Liver (tissue), 9 donors: ENCODE results near the gene SCO2. TPM values are rescaled to one million over a fixed set of nuclear protein-coding genes. Genes with fewer than 3 reads are reported as not detected.

Source experiments
- DNase-seq: peaks from one replicate; pipeline ENCODE4 v3.0.0-alpha.2; 2017; ENCODE audit warnings: low spot score
- H3K27ac ChIP-seq, 2 donors: one replicate each; pipeline ENCODE4 v1.7.0; 2013; ENCODE audit warnings: inconsistent platforms in 2 of 2, low read length in 2 of 2, control low read depth in 1 of 2, low read depth in 1 of 2, mild to moderate bottlenecking in 1 of 2
- H3K27me3 ChIP-seq, 4 donors: one replicate each; pipeline versions ENCODE4 v1.6.1 to v1.7.0; 2013; ENCODE audit warnings: low read length in 3 of 4, inconsistent platforms in 1 of 4, mild to moderate bottlenecking in 1 of 4, moderate library complexity in 1 of 4; ENCODE audit not compliant: control insufficient read depth in 4 of 4, insufficient read depth in 4 of 4
- H3K36me3 ChIP-seq, 4 donors: one replicate each; pipeline versions ENCODE4 v1.6.1 to v1.7.0; 2013; ENCODE audit warnings: low read length in 3 of 4, mild to moderate bottlenecking in 3 of 4, low read depth in 1 of 4, moderate library complexity in 1 of 4; ENCODE audit not compliant: control insufficient read depth in 4 of 4, insufficient read depth in 3 of 4
- H3K4me1 ChIP-seq, 4 donors: one replicate each; pipeline versions ENCODE4 v1.6.1 to v1.7.0; 2013; ENCODE audit warnings: low read length in 3 of 4, mild to moderate bottlenecking in 3 of 4, moderate library complexity in 1 of 4; ENCODE audit not compliant: control insufficient read depth in 4 of 4, insufficient read depth in 4 of 4
- H3K4me3 ChIP-seq, 3 donors: one replicate each; pipeline versions ENCODE4 v1.6.1 to v1.7.0; 2013; ENCODE audit warnings: low read length in 3 of 3, control low read depth in 1 of 3, low read depth in 1 of 3, mild to moderate bottlenecking in 1 of 3
- H3K9ac ChIP-seq, 2 donors: one replicate each; pipeline ENCODE4 v1.7.0; 2013; ENCODE audit warnings: low read length in 2 of 2, mild to moderate bottlenecking in 2 of 2, moderate library complexity in 2 of 2, control low read depth in 1 of 2, low read depth in 1 of 2
- H3K9me3 ChIP-seq, 4 donors: one replicate each; pipeline versions ENCODE4 v1.6.1 to v1.7.0; 2013; ENCODE audit warnings: low read length in 3 of 4; ENCODE audit not compliant: control insufficient read depth in 4 of 4
- CTCF ChIP-seq: fragments of 150-350 bp; IDR thresholded peaks from 2 replicates; pipeline ENCODE4 v1.5.1; 2017; ENCODE audit warnings: improper control_type of control experiment, low read depth, low read length; ENCODE audit not compliant: missing input control
- EGR1 ChIP-seq, 2 donors: IDR thresholded peaks; 2 replicates each; pipeline ENCODE4 v1.6.1; 2016 to 2018; ENCODE audit warnings: antibody characterized with exemption in 2 of 2, low read depth in 2 of 2
- FOXA1 ChIP-seq: IDR thresholded peaks from 2 replicates; pipeline ENCODE4 v1.6.1; 2016; ENCODE audit warnings: antibody characterized with exemption
- FOXA2 ChIP-seq: IDR thresholded peaks from 2 replicates; pipeline ENCODE4 v1.6.1; 2016; ENCODE audit warnings: antibody characterized with exemption
- HNF4A ChIP-seq, 2 donors: conservative IDR thresholded peaks; 2 replicates each; pipeline ENCODE4 v1.6.1; 2016; ENCODE audit warnings: antibody characterized with exemption in 2 of 2, mild to moderate bottlenecking in 2 of 2
- HNF4G ChIP-seq: IDR thresholded peaks from 2 replicates; pipeline ENCODE4 v1.6.1; 2016; ENCODE audit warnings: antibody characterized with exemption
- JUND ChIP-seq, 2 donors: IDR thresholded peaks; 2 replicates each; pipeline ENCODE4 v1.6.1; 2016; ENCODE audit warnings: antibody characterized with exemption in 2 of 2
- NR2F2 ChIP-seq: IDR thresholded peaks from 2 replicates; pipeline ENCODE4 v1.6.1; 2016; ENCODE audit warnings: antibody characterized with exemption
- RAD21 ChIP-seq, 2 donors: IDR thresholded peaks; 2 replicates each; pipeline ENCODE4 v1.6.1; 2016; ENCODE audit warnings: antibody characterized with exemption in 2 of 2, mild to moderate bottlenecking in 2 of 2
- RXRA ChIP-seq, 2 donors: IDR thresholded peaks; 2 replicates each; pipeline ENCODE4 v1.6.1; 2017 to 2018; ENCODE audit warnings: antibody characterized with exemption in 2 of 2, mild to moderate bottlenecking in 1 of 2
- SP1 ChIP-seq: IDR thresholded peaks from 2 replicates; pipeline ENCODE4 v1.6.1; 2018; ENCODE audit warnings: antibody characterized with exemption, mild to moderate bottlenecking
- WGBS: extraction: QIAGEN DNeasy Blood & Tissue Kit; methylation state at CpG from one replicate; pipeline ENCODE4 v1.1.7; 2013; 5-methylcytosine and 5-hydroxymethylcytosine counted together
- polyA plus RNA-seq, 2 donors: library from polyadenylated mRNA; stranded (reverse) in 1 of 2; unstranded in 1 of 2; fragments of 200-250 nt in 1 of 2; fragments of >200 nt in 1 of 2; fragmentation: Nextera tagmentation in 1 of 2; extraction: Ambion mirVana in 1 of 2; gene quantifications; one replicate each; pipeline versions ENCODE4 v1.2.1 to v1.2.3, GENCODE V29; 2013 to 2015
- total RNA-seq, 2 donors: library from RNA; depleted of rRNA; stranded (reverse); fragments of >200 nt; gene quantifications; one replicate each; pipeline ENCODE4 v1.2.3, GENCODE V29; 2014
- TF ChIP-seq, protein P1 (sequence below): IDR thresholded peaks from 2 replicates; pipeline ENCODE4 v1.6.1; 2016; ENCODE audit warnings: antibody characterized with exemption
- TF ChIP-seq, protein P2 (sequence below): IDR thresholded peaks from 2 replicates; pipeline ENCODE4 v1.6.1; 2016; ENCODE audit warnings: antibody characterized with exemption
- TF ChIP-seq, protein P3 (sequence below): IDR thresholded peaks from 2 replicates; pipeline ENCODE4 v1.6.1; 2016; ENCODE audit warnings: antibody characterized with exemption
- donor health status: healthy.
- donor health status: healthy.
- donor health status: healthy.
- donor health status: healthy.
- donor health status: healthy.

Gene SCO2
- total and polyA plus RNA-seq, 4 donors = 1.4 to 2.9 (median 1.8) TPM

DNA sequence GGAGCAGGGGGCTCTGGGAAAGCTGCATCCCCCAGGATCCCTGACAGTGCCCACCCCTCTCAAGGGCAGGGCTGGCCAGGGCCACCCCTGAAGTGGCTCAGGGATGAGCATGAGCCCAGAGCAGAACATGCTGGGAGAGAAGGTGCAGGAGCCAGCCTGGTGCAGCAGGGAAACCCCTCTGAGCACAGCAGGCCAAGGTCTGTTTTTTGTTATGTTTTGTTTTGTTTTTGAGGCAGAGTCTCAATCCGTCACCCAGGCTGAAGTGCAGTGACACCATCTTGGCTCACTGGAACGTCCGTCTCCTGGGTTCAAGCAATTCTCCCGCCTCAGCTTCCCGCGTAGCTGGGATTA lies 49.8 kb downstream of the SCO2 start:
- H3K4me3 ChIP-seq = no peak overlapping the region
- no peak for TF ChIP-seq SP1
- no peak for TF ChIP-seq HNF4G
- no peak for TF ChIP-seq NR2F2
- no peak for TF ChIP-seq HNF4A (conservative IDR thresholded peaks at IDR 0.05)
- no peak for TF ChIP-seq JUND (IDR thresholded peaks at IDR 0.05)
- TF ChIP-seq CTCF = no peak
- no peak for TF ChIP-seq FOXA2
- TF ChIP-seq FOXA1 = no peak
- TF ChIP-seq RXRA (IDR thresholded peaks at IDR 0.05) = no peak
- TF ChIP-seq, protein P1, sequence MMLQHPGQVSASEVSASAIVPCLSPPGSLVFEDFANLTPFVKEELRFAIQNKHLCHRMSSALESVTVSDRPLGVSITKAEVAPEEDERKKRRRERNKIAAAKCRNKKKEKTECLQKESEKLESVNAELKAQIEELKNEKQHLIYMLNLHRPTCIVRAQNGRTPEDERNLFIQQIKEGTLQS = no peak
- TF ChIP-seq EGR1 (IDR thresholded peaks at IDR 0.05; ENCODE audit: low read depth in 2 of 2) = no peak
- no peaks in the 10 kb centered on the region for H3K9me3 ChIP-seq
- 91% methylated on average over 6 of the region's 6 CpGs for WGBS
- no peak overlapping the region for H3K9ac ChIP-seq
- H3K36me3 ChIP-seq = peaks cover 0 to 1% (median 0%) of the 10 kb centered on the region in 4 donors
- peaks cover 9 to 35% (median 22%) of the 10 kb centered on the region in 4 donors for H3K4me1 ChIP-seq
- H3K27me3 ChIP-seq = no peaks in the 10 kb centered on the region
- DNase-seq = no peak
- no peak overlapping the region for H3K27ac ChIP-seq

DNA sequence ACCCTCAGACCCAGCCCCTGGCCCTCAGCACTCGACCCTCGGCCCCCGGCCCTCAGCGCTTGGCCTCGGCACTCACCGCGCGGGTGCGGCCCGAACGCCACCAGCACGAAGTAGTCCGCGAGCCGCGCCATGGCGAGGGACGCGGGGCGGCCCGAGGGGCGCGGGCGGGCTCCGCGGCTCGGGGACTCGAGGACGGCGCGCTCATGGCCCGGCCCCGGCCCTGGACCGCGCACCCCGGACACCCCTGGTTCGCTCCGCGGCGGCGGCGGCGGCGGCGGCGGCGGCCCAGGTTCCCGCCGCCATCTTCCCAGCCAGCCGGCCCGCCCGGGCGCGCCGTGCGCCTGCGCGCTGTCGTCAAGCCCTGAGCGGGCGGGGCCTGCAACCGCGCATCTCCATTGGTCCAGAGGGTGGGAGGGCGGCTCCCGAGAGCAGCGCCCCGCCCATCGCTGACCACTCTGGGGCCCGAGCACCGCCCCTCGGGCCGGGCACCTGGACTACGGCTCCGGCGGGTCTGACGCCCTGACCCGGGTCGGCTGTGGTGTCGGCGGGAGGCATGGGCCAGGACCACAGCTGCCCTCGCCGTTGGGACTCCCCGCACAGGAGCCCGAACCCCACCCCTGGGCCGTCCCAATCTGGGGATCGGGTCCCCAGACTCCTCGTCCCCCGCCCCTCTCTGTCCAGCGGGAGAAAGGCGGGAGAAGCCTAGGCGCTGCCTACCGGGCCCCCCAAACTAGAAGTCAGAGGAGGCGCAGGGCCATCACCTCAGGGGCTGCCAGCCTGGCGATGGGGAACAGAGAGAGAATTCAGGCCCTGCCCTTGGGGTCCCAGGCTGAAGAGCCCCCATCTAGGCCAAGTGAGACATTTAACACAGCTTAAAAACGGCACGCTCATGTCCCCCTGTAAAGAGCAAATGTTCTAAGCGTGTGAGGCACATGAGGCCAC lies 50.4 kb downstream of the SCO2 start, which contains the start of gene SBF1:
Gene SBF1, minus strand, starts transcription at position 326 of the 942 bp plus-strand sequence. Its CDS starts 195 bp downstream, at position 131.
- WGBS = 3% methylated on average over 97 of the region's 97 CpGs
- peaks cover 9 to 41% (median 24%) of the 10 kb centered on the region in 4 donors for H3K4me1 ChIP-seq
- no peaks in the 10 kb centered on the region for H3K9me3 ChIP-seq

GRCh38 chr22:50473855-50474671 lies 51.3 kb downstream of the SCO2 start:
- no peaks in the 10 kb centered on the region for H3K9me3 ChIP-seq
- H3K36me3 ChIP-seq = peaks cover 0 to 1% (median 0%) of the 10 kb centered on the region in 4 donors
- H3K4me3 ChIP-seq = peak overlapping the region; percentile 65 to 84 (median 72)
- peak overlapping the region in 1 of 2 donors; percentile 48 for H3K27ac ChIP-seq
- no peaks in the 10 kb centered on the region for H3K27me3 ChIP-seq
- peaks cover 9 to 41% (median 24%) of the 10 kb centered on the region in 4 donors for H3K4me1 ChIP-seq
- WGBS = 5% methylated on average over 62 of the region's 62 CpGs
- no peak for DNase-seq
- peak overlapping the region in 1 of 2 donors; percentile 79 for H3K9ac ChIP-seq
- TF ChIP-seq CTCF (no peak), NR2F2 (no peak), EGR1 (IDR thresholded peaks at IDR 0.05; ENCODE audit: low read depth in 2 of 2) (no peak)
- TF ChIP-seq, protein P2, sequence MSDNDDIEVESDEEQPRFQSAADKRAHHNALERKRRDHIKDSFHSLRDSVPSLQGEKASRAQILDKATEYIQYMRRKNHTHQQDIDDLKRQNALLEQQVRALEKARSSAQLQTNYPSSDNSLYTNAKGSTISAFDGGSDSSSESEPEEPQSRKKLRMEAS = no peak
- TF ChIP-seq, protein P3, sequence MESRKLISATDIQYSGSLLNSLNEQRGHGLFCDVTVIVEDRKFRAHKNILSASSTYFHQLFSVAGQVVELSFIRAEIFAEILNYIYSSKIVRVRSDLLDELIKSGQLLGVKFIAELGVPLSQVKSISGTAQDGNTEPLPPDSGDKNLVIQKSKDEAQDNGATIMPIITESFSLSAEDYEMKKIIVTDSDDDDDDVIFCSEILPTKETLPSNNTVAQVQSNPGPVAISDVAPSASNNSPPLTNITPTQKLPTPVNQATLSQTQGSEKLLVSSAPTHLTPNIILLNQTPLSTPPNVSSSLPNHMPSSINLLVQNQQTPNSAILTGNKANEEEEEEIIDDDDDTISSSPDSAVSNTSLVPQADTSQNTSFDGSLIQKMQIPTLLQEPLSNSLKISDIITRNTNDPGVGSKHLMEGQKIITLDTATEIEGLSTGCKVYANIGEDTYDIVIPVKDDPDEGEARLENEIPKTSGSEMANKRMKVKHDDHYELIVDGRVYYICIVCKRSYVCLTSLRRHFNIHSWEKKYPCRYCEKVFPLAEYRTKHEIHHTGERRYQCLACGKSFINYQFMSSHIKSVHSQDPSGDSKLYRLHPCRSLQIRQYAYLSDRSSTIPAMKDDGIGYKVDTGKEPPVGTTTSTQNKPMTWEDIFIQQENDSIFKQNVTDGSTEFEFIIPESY = no peak

More for the DNA sequence above, 50.4 kb downstream of the SCO2 start, which contains the start of gene SBF1:
- H3K27me3 ChIP-seq = no peaks in the 10 kb centered on the region
- H3K27ac ChIP-seq = peak within 1 kb of the TSS; percentile 42 to 61
- DNase-seq = peak; percentile 92
- peak within 1 kb of the TSS in 1 of 2 donors; percentile 79 for H3K9ac ChIP-seq
- H3K36me3 ChIP-seq = peaks cover 0 to 1% (median 0%) of the 10 kb centered on the region in 4 donors
- TF ChIP-seq SP1 = peak; percentile 51
- no peak for TF ChIP-seq RAD21 (IDR thresholded peaks at IDR 0.05)
- peak within 1 kb of the TSS; percentile 65 to 84 (median 72) for H3K4me3 ChIP-seq
